IPS-18a (cell line): ENCODE measurements around the gene NLRX1.
"Not testable (repeated sequence)": the region's sequence is repeated elsewhere in the genome, so short reads cannot be mapped to it uniquely, and the experiment has no call there.

Source experiments
- H3K27ac ChIP-seq: one replicate; pipeline ENCODE4 v1.5.1; 2013; ENCODE audit warnings: low read length
- H3K27me3 ChIP-seq: one replicate; pipeline ENCODE4 v1.6.1; 2013; ENCODE audit warnings: mild to moderate bottlenecking, low read length; ENCODE audit not compliant: control insufficient read depth, insufficient read depth
- H3K36me3 ChIP-seq: one replicate; pipeline ENCODE4 v1.6.1; 2013; ENCODE audit warnings: low read depth, low read length; ENCODE audit not compliant: control insufficient read depth
- H3K4me1 ChIP-seq: one replicate; pipeline ENCODE4 v1.6.1; 2013; ENCODE audit warnings: low read depth, low read length; ENCODE audit not compliant: control insufficient read depth
- H3K4me3 ChIP-seq: one replicate; pipeline ENCODE4 v1.5.1; 2013; ENCODE audit warnings: low read length
- H3K9ac ChIP-seq: one replicate; pipeline ENCODE4 v1.6.1; 2013; ENCODE audit warnings: mild to moderate bottlenecking, low read length, moderate library complexity
- H3K9me3 ChIP-seq: one replicate; pipeline ENCODE4 v1.6.1; 2013; ENCODE audit warnings: low read depth, low read length; ENCODE audit not compliant: control insufficient read depth

NLRX1 gene

DNA sequence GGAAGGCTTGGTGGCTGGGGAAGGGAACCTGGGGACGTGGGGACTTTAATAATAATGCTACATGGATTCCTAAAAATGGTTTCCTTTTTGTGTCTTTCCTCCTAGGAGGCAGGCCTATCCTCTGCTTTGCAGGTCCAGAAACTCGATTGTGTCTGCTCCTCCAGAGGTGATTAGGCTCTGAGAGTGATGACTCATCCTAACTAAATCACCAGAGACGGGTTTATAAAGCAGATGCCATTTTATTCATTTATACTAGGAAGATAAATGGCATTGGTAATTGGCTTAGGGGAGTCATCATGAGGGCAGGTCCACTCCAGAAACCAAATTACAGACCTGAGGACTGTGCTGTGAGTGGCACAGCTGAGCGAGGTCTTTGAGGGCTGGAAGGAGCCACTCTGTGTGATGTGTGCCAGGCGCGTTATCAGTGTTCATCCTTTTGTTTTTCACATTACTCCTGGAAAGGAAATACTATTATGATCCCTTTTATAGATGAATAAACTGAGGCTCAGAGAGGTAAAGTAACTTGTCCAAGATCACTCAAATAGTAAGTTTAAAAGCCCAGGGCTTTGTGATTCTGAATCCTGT, 7.1 kb downstream of the NLRX1 start:
- Histone ChIP-seq H3K4me1 (no peaks in the 10 kb centered on the region), H3K4me3 (no peak overlapping the region), H3K27me3 (no peaks in the 10 kb centered on the region), H3K9ac (no peak overlapping the region), H3K36me3 (peaks cover 10% of the 10 kb centered on the region), H3K9me3 (no peaks in the 10 kb centered on the region), H3K27ac (no peak overlapping the region)

DNA sequence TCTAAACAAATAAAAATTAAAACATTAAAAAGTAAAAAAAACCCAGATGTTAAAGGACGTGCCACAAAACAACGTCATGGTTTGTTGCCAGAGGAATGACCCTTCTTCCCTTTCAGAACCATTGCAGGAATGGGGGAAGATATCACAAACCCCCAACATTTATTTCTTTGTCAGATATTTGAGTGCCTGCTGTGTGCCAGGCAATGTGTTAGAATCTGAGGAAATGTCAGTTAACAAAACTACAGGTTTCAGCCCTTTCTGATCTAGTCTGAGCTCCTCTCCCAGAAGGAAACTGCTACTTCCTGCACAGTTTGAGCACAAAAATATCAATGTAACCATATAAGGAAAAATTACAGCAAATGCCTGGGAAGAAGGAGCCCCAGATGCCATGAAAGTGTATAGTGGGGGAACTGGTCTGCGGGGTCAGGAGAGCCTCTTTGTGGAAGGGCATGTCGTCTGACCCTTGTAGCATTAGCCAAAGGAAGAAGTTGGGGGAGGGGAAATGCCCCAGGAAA, 9.7 kb downstream of the NLRX1 start:
- no peak overlapping the region for H3K9ac ChIP-seq
- H3K4me3 ChIP-seq = no peak overlapping the region
- H3K36me3 ChIP-seq = peaks cover 12% of the 10 kb centered on the region
- no peaks in the 10 kb centered on the region for H3K4me1 ChIP-seq
- no peak overlapping the region for H3K27ac ChIP-seq
- no peaks in the 10 kb centered on the region for H3K27me3 ChIP-seq
- no peaks in the 10 kb centered on the region for H3K9me3 ChIP-seq

DNA sequence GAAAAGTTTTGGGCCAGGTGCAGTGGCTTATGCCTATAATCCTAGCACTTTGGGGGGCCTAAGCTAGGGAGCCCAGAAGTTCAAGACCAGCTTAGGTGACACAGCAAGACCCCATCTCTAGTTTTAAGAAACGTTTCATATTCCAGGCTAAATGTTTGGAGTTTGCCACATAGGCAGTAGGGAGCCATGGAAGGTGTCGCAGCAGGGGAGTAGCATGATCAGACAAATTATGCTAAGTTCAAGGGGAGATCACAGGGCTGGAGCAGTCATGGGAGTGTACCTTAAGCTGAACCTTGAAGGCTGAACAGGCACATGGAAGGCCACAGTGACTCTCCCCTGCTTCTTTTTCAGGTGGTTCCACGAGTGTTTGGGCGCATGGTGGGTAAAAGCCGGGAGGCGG, 10.8 kb downstream of the NLRX1 start:
- Histone ChIP-seq H3K9me3 (no peaks in the 10 kb centered on the region), H3K4me3 (no peak overlapping the region), H3K36me3 (peaks cover 9% of the 10 kb centered on the region), H3K9ac (no peak overlapping the region), H3K4me1 (no peaks in the 10 kb centered on the region), H3K27me3 (no peaks in the 10 kb centered on the region), H3K27ac (no peak overlapping the region)

DNA sequence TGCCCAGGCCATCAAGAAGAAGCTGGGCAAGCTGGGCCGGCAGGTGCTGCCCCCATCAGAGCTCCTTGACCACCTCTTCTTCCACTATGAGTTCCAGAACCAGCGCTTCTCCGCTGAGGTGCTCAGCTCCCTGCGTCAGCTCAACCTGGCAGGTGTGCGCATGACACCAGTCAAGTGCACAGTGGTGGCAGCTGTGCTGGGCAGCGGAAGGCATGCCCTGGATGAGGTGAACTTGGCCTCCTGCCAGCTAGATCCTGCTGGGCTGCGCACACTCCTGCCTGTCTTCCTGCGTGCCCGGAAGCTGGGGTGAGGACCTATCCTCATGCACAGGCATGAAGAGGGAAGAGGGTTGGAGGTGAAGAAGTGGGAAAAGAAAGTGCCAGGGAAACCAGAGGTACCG, 11.5 kb downstream of the NLRX1 start:
- no peaks in the 10 kb centered on the region for H3K27me3 ChIP-seq
- no peak overlapping the region for H3K4me3 ChIP-seq
- no peaks in the 10 kb centered on the region for H3K9me3 ChIP-seq
- no peak overlapping the region for H3K27ac ChIP-seq
- H3K9ac ChIP-seq = no peak overlapping the region
- H3K4me1 ChIP-seq = no peaks in the 10 kb centered on the region
- peaks cover 4% of the 10 kb centered on the region for H3K36me3 ChIP-seq

DNA sequence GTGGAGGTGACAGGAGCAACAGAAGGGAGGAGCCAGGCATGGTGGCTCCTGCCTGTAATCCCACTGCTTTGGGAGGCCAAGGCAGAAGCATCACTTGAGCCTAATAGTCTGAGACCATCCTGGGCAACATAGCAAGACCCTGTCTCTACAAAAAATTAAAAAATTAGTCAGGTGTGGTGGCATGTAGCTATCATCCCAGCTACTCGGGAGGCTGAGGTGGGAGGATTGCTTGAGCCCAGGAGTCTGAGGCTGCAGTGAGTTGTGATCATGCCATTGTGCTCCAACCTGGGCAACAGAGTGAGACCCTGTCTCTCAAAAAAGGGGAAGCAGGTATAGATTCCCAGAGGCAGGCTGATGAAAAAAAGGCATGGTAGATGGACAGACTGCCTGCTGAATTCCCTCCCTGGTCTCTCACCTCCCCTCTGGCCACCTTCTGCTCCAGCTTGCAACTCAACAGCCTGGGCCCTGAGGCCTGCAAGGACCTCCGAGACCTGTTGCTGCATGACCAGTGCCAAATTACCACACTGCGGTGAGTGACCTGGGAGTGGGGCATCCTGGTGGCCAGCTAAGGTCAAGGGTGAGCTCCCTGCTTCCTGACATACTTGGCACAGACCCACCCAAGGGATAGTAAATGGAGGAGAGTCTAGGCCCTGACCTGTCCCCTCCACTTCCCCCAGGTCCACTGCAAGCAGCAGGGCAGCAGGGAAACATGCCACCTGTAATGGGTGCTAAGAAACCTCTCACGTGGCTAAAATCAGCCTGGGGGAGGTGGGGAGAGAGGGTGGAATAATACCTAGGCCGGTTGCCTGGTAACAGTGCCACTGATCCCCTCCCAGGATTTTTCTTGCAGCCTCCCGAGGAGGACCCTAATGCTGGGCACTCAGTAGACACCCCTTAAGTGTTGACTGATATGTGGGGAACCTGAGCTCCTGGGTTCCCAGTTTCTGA, 12.5 kb downstream of the NLRX1 start:
- Histone ChIP-seq H3K9me3 (no peaks in the 10 kb centered on the region), H3K27ac (no peak overlapping the region), H3K4me3 (no peak overlapping the region), H3K36me3 (peaks cover 3% of the 10 kb centered on the region), H3K27me3 (no peaks in the 10 kb centered on the region), H3K9ac (no peak overlapping the region), H3K4me1 (no peaks in the 10 kb centered on the region)

DNA sequence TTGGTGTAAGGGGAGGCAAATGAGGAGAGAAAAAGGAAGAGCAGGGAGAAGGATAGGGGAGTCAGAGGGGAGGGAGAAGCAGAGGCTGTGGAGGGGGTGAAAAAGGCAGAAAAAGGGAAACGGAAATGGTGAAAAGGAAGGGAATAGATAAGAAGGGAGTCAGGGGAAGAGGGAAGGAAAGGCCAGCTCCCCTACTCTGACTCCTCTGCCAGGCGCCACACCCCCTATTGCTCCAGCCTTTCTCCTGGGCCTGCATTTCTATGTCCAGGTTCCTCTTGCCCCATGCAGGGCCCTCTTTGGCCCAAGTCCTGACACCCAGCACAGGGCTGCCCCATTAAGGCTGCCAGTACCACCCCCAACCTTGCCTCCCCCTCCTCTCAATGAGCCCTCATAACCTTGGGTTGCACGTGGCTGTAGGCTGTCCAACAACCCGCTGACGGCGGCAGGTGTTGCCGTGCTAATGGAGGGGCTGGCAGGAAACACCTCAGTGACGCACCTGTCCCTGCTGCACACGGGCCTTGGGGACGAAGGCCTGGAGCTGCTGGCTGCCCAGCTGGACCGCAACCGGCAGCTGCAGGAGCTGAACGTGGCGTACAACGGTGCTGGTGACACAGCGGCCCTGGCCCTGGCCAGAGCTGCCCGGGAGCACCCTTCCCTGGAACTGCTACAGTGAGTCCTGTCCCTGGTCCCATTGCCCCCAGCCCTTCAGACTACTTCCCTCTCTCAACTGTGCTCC, 13.3 kb downstream of the NLRX1 start:
- Histone ChIP-seq H3K27ac (no peak overlapping the region), H3K36me3 (peaks cover 3% of the 10 kb centered on the region), H3K9ac (no peak overlapping the region), H3K4me1 (no peaks in the 10 kb centered on the region), H3K4me3 (no peak overlapping the region), H3K27me3 (no peaks in the 10 kb centered on the region), H3K9me3 (no peaks in the 10 kb centered on the region)

DNA sequence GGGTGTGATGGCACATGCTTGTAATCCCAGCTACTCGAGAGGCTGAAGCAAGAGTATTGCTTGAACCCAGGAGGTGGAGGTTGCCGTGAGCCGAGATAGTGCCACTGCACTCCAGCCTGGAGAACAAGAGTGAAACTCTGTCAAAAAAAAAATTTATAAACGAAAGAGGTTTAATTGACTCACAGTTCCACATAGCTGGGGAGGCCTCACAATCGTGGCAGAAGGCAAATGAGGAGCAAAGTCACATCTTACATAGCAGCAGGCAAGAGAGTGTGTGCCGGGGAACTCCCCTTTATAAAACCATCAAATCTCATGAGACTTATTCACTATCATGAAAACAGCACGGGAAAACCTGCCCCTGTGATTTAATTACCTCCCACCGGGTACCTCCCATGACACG, 15.9 kb downstream of the NLRX1 start:
- not testable (repeated sequence) for H3K4me1 ChIP-seq, H3K4me3 ChIP-seq, H3K9me3 ChIP-seq, H3K27ac ChIP-seq, H3K9ac ChIP-seq, H3K36me3 ChIP-seq, H3K27me3 ChIP-seq

DNA sequence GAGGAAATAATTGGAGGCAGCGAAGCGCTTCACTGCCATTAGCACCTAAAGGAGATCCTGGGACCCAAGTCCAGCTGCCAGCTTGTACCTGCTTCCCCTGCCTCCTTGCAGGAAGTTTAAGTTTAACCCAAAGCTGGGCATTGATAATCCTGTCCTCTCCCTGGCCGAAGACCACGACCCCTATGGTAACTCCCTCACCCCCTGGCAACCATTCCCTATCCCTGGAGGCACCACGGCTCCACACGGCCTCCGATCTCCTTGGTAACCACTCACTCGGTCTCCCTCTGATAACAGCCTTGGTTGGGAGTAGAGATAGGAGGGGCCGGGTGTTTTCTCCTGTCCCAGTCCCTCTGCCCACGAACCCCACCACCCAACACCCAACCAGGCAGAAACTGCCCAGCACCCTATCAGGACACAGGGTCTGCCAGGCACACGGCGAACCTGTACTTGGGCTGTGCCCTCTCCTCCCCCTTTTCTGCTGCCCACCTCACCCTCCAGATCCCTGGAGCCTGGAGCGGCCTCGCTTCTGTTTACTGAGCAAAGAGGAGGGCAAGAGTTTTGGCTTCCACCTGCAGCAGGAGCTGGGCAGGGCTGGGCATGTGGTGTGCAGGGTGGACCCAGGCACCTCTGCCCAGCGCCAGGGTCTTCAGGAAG, 17.6 kb downstream of the NLRX1 start:
- Histone ChIP-seq H3K4me3 (no peak overlapping the region), H3K9ac (no peak overlapping the region), H3K4me1 (no peaks in the 10 kb centered on the region), H3K36me3 (peaks cover 1% of the 10 kb centered on the region), H3K27me3 (no peaks in the 10 kb centered on the region), H3K9me3 (no peaks in the 10 kb centered on the region), H3K27ac (no peak overlapping the region)

DNA sequence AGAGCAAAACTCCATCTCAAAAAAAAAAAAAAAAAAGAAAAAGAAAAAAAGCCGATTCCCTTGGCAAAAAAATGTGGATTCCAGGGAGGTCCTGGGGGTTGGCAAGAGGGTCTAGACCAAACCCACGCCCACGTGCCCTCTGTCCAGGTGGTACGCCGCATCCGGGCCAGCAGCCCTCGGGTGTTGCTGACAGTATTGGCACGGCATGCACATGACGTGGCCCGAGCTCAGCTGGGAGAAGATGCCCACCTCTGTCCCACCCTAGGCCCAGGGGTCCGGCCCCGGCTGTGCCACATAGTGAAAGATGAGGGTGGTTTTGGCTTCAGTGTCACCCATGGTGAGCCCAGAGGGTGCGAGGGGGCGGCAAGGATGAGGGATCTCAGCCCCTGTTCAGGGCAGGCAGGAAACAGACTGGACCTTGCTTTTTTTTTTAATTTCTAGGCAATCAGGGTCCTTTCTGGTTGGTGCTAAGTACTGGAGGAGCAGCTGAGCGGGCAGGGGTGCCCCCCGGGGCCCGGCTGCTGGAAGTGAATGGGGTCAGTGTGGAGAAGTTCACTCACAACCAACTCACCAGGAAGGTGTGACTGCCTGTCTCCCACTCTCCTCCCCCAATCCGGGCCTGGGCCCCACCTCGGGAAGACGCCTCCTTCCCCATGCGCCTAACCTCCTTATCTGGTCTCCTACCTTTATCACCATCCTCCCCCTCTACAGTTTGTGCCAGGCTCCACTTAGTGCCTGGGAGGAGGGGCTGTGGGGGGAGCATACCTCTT, 18.8 kb downstream of the NLRX1 start:
- no peak overlapping the region for H3K4me3 ChIP-seq
- no peak overlapping the region for H3K9ac ChIP-seq
- no peaks in the 10 kb centered on the region for H3K9me3 ChIP-seq
- no peak overlapping the region for H3K27ac ChIP-seq
- no peaks in the 10 kb centered on the region for H3K27me3 ChIP-seq
- no peaks in the 10 kb centered on the region for H3K4me1 ChIP-seq
- H3K36me3 ChIP-seq = no peaks in the 10 kb centered on the region

DNA sequence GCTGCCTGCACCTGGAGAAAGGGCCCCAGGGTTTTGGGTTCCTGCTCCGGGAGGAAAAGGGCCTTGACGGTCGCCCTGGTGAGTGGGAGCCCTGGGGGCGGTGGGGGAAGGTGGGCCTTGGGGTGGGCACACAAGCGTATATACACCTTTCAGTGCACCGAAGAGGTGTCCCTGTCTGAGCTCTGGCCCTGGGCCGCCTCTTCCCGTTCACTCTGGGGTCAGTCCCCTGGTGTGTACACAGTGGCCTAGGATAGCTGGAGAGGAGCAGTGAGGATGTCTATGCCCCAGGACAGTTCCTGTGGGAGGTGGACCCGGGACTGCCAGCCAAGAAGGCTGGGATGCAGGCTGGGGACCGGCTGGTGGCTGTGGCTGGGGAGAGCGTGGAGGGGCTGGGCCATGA, 19.5 kb downstream of the NLRX1 start:
- Histone ChIP-seq H3K27ac (no peak overlapping the region), H3K36me3 (no peaks in the 10 kb centered on the region), H3K4me1 (no peaks in the 10 kb centered on the region), H3K27me3 (no peaks in the 10 kb centered on the region), H3K9ac (no peak overlapping the region), H3K4me3 (no peak overlapping the region), H3K9me3 (no peaks in the 10 kb centered on the region)
